ENCODE results near the gene DISP2.
A peak's percentile ranks its signal among the peaks of the same experiment; 100 is the strongest.

The DISP2 gene

DNA sequence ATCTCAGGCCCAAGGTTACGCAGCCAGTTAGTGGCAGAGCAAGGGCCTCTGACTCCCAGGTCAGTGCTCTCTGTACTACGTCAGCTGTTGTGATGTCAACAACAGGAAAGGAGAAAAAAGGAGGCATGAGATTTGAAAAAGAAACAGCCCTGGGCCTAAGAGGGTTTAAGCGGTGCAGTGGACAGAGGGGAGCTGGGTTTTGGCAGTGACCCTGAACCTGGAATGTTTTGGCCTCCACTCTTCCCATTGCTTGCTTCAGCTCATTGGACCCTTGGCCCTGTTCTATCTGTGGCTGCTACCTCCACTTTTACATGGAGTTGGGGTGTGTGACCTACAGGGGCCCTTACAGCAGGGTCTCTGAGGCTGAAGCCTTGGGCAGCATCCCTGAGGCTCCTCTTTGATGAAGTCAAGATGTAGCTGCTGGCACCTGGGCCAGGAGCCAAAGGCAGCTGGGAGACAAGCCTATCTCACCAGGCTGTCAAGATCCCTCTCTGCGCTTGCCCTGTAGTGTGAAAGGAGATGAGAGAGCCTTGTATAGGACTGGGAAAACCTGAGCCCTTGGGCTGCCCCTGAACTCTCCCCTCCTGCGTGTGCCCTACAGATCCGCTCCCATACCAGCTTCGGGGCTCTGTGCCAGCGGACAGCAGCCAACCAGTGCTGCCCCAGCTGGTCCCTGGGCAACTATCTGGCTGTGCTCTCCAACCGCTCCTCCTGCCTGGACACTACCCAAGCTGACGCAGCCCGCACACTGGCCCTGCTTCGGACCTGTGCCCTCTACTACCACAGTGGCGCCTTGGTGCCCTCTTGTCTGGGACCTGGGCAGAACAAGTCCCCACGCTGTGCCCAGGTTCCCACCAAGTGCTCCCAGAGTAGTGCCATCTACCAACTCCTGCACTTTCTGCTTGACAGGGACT is 8.7 kb downstream of the DISP2 start:
- DNase-seq = no peak

DNA sequence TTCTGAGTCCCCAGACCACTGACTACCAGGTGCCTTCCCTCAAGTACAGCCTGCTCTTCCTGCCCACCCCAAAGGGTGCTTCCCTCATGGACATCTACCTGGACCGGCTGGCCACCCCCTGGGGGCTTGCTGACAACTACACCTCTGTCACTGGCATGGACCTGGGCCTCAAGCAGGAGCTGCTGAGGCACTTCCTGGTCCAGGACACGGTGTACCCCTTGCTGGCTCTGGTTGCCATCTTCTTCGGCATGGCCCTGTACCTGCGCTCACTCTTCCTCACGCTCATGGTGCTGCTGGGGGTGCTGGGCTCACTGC is 9.3 kb downstream of the DISP2 start:
- no peak for DNase-seq

DNA sequence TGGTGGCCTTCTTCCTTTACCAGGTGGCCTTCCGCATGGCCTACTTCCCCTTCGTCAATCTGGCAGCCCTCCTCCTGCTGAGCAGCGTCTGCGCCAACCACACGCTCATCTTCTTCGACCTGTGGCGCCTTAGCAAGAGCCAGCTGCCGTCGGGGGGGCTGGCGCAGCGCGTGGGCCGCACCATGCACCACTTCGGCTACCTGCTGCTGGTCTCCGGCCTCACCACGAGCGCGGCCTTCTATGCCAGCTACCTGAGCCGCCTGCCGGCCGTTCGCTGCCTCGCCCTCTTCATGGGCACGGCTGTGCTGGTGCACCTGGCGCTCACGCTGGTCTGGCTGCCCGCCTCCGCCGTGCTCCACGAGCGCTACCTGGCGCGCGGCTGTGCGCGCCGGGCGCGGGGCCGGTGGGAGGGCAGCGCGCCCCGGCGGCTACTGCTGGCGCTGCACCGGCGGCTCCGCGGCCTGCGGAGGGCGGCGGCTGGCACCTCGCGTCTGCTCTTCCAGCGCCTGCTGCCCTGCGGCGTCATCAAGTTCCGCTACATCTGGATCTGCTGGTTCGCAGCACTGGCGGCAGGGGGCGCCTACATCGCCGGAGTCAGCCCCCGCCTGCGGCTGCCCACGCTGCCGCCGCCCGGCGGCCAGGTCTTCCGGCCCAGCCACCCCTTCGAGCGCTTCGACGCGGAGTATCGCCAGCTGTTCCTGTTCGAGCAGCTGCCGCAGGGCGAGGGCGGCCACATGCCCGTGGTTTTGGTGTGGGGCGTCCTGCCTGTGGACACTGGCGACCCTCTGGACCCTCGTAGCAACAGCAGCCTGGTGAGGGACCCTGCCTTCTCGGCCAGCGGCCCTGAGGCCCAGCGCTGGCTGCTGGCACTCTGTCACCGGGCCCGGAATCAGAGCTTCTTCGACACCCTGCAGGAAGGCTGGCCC is 9.9 kb downstream of the DISP2 start:
- DNase-seq = peak; percentile 93

DNA sequence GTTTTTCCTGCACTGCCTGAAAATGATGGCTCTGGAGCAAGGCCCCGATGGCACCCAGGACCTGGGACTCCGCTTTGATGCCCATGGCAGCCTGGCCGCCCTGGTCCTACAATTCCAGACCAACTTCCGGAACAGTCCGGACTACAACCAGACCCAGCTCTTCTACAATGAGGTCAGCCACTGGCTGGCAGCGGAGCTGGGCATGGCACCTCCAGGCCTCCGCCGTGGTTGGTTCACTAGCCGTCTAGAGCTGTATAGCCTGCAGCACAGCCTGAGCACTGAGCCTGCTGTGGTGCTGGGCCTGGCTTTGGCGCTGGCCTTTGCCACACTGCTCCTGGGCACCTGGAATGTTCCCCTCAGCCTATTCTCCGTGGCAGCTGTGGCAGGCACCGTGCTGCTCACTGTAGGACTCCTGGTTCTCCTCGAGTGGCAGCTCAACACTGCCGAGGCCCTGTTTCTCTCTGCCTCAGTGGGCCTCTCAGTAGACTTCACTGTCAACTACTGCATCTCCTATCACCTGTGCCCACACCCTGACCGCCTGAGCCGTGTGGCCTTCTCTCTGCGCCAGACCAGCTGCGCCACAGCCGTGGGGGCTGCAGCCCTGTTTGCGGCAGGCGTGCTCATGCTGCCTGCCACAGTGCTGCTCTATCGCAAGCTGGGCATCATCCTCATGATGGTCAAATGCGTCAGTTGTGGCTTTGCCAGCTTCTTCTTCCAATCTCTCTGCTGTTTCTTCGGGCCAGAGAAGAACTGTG is 10.9 kb downstream of the DISP2 start:
- no peak for DNase-seq

DNA sequence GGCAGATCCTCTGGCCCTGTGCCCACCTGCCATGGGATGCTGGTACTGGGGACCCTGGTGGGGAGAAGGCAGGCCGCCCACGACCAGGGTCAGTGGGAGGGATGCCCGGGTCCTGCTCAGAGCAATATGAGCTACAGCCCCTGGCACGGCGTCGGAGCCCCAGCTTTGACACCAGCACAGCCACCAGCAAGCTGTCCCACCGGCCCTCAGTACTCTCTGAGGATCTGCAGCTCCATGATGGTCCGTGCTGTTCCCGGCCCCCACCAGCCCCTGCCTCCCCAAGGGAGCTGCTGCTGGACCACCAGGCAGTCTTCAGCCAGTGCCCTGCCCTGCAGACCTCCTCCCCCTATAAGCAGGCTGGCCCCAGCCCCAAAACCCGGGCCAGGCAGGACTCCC is 11.5 kb downstream of the DISP2 start:
- no peak for DNase-seq

DNA sequence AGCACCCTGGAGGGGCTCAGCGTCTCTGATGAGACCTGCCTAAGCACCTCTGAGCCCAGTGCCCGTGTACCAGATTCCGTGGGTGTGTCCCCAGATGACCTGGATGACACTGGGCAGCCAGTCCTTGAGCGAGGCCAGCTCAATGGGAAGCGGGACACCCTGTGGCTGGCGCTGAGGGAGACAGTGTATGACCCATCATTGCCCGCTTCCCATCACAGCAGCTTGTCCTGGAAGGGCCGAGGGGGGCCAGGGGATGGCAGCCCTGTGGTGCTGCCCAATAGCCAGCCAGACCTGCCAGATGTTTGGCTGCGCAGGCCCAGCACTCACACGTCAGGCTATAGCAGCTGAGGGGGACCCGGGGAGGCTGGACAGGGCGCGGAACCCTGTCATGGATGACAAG is 12.0 kb downstream of the DISP2 start:
- DNase-seq = no peak

DNA sequence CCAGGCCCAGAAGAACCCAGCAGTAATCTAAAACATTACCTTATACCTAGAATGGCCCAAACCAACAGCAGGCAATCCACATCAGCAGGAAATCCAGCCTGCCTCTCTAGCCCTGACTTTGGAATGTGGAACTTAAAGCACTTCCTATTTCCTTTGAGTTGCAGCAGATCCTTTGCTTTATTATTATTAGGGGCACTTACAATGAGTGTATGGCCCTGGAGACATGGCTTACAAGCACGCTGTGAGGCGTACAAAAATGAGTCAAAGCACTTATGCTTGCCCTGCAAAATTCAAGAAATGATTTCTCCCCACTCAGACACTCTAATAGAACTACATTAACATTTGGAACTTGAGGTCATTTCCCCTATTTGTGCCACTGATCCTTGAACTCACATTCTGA is 15.0 kb downstream of the DISP2 start:
- DNase-seq = no peak

DNA sequence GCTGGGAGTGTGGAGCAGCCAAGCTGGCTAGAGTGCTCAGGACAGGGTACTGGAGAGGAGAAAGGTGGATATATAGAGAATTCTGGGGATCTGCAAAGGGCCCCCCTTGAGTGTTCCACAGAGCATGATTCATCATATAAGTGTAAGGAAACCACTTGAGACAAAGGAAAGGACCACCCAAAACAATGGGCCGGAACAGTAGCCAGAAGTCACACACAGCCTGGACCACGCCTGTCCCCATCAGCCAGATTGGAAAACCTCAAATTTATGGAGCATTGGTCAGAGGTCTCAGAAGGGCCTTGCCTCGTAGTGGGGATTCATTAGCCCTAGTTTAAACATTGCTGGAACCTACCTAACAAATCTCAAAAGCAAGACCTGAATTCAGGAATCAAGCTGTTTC is 19.6 kb downstream of the DISP2 start:
- no peak for DNase-seq

DNA sequence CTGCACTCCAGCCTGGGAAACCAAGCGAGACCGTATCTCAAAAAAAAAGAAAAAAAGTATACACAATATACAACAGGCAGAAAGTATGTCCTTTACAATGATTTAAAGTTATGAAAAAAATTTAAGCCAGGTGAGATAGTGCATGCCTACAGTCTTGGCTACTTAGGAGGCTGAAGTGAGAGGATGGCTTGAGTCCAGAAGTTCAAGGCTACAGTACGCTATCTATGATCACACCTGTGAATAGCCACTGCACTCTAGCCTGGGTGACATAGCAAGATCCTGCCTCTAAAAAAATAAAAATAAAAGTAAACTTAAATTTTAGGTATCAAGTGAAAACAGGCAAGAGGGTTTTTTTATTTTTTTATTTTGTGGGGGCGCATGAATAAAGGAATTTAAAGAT is 21.4 kb downstream of the DISP2 start:
- no peak for DNase-seq

DNA sequence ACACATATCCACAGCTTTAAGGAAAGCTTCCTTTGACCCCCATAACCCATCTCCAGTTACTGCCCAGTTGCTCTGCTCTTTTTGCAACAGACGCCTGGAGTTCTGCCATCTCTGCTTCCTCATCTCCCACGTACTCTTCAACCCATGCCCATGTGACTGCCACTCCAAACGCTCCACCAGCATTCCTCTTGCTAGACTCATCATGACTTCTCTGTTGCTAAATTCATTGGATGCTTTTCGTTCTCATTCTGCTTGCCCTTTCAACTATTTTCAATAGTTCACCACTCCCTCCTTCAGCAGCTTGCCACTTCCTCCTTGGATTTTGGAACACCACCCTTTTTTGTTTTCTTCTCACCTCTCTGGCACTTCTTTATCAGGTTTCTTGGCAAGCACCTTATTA is 21.8 kb downstream of the DISP2 start:
- no peak for DNase-seq

DNA sequence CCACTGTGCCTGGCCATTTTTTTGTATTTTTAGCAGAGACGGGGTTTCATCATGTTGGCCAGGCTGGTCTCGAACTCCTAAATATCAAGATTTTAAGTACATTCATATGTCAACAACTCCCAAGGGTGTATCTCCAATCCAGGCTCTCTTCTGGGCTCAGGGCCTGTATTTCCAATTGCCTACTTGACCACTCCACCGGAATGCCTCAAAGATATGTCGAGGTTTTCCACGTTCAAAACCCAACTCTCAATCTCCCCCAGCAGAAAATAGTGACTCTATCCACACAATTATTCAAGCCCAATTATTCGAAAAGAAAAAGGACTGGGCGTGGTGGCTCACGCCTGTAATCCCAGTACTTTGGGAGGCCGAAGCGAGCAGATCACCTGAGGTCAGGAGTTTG is 22.6 kb downstream of the DISP2 start:
- no peak for DNase-seq

DNA sequence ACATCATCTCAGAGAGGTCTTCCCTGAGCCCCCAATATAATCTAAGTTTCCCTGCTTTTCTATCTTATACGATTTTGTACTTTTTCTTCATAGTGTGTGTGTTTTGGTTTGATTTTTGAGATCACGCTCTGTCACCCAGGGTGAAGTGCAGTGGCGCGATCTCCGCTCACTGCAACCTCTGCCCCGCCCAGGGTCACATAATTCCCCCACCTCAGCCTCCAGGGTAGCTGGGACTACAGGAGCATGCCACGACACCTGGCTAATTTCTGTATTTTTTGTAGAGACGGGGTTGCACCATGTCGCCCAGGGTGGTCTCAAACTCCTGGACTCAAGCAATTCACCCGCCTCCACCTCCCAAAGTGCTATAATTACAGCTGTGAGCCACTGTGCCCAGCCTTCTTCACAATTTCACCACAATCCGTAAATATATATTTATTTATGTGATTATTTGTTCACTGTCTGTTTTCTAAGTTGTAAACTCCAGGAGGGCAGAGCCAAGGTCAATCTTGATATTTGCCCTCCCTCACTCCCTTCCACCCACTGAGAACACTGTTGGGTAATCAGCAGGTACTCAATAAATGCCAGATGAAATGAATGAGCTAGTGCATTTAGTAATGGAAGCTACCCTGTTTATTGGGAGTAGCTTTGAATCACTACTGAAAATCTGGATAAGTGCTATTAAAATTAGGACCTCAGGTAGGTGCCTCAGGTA is 24.0 kb downstream of the DISP2 start:
- no peak for DNase-seq

DNA sequence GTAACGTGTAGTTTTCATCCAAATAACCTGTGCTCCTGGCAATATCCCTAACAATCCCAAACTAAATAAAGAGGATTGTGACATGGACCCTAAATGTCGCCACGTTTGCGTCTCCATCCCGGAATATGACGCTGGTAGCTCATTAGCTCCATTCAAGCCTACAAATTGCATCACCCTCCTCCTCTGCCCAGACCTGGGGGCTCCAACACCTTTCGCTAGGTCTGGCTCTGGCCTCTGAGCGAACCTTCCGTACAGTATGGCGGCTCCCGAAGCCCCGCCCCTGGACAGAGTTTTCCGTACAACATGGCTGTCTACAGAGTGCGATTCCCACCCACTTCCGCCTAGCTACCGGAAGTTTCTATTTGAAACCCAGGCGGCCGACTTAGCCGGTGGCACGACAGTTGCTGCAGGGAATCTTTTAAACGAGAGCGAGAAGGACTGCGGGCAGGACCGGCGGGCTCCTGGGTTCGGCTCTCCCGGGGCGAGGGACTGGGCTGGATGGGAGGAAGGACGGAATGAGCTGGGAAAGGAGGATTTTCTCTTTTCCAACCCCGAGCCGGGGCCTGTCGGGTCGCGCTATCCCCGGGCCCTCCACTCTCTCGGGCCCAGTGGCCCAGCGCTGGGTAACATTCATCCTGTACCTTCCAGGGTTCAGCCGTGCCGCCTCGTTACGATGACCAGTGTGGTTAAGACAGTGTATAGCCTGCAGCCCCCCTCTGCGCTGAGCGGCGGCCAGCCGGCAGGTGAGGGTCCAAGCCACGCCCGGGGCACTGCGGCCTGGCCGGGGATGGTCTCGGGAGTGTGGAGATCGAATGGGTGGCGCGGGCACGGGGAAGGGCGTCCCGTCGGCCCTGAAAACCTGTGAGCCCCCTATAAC is 24.8 kb downstream of the DISP2 start, which contains the start of gene KNSTRN:
Gene KNSTRN (plus strand): TSS at position 142 of the 877 bp plus-strand sequence. CDS start 115 bp downstream, at position 257.
- peak; percentile 94 for DNase-seq

DNA sequence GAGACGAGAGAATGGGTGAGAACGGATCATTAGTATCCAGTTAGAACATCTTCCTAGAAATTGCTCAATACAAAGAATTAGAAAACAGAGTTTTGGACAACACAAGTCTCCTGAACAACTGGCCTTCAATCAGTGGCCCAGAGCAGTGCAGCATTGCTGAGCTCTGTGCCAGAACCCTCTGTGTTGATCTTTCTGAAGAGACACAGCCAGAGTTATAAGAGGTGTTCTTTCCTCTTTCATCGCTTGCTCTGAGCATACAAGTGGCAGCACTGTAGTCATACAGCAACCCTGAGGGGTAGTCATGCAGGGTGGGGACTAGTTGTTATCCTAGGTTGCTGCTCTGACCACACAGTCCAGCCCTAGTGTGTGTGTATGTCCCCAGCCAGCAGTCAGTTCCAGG is 28.5 kb downstream of the DISP2 start:
- DNase-seq = no peak

DNA sequence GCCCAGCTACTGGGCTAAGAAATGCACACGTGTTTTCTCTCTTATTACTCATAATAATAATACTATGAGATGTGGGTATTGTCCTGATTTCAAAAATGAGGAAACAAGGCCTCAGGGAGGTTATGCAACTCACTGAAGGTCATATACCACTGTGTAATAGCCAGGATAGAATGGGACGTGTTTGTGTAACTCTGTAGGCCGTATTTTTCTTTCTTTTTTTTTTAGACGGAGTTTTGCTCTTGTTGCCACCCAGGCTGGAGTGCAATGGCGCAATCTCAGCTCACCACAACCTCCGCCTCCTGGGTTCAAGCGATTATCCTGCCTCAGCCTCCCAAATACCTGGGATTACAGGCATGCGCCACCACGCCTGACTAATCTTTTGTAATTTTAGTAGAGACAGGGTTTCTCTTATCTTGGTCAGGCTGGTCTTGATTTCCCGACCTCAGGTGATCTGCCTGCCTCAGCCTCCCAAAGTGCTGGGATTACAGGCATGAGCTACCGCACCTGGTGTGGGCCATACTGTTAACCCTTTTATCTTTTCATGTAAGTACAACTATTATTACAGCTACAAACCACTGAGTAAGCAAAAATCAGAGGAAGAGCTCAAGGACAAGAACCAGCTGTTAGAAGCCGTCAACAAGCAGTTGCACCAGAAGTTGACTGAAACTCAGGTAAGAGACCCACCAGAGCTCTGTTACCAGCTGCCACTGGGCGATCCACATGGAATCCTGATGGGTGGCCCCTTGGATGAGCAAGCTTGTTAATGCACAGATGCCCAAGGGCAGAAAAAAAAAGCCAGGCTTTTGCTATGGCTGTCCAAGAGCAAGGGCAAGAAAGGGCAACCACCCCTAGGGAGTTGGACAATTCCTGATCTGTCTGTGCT is 31.2 kb downstream of the DISP2 start:
- no peak for DNase-seq

DNA sequence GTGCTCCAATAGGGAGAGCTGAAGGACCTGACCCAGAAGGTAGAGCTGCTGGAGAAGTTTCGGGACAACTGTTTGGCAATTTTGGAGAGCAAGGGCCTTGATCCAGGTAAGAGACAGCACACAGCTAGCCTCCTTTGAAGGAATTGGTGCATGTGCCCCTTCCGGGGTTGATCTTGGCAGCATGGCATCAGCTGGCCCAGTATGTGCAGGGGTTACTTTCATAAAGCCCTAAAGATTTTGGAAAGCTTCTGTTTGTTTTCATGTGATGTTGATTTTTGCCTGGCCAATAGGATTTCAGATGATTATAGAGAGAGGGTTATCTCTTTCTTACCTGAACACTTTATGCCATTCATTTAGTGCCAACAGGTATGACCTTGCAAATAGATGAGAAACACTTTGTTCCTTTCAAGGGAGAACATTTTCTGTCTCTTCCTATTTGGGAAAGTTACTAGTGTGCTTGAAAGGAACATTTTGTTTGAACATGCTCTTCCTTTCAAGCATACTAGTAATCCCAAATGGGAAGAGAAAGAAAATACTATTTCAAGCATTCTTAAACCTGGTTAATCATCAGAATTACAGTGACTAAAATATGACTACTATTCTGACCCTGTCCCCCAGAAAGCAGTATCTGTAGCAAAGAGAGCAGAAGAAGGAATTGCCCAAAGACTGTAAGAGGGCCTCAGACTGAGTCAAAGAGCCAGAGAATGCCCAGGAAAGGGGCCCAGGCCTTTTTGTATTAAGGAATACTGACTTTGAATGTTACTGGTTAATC is 32.0 kb downstream of the DISP2 start:
- no peak for DNase-seq

DNA sequence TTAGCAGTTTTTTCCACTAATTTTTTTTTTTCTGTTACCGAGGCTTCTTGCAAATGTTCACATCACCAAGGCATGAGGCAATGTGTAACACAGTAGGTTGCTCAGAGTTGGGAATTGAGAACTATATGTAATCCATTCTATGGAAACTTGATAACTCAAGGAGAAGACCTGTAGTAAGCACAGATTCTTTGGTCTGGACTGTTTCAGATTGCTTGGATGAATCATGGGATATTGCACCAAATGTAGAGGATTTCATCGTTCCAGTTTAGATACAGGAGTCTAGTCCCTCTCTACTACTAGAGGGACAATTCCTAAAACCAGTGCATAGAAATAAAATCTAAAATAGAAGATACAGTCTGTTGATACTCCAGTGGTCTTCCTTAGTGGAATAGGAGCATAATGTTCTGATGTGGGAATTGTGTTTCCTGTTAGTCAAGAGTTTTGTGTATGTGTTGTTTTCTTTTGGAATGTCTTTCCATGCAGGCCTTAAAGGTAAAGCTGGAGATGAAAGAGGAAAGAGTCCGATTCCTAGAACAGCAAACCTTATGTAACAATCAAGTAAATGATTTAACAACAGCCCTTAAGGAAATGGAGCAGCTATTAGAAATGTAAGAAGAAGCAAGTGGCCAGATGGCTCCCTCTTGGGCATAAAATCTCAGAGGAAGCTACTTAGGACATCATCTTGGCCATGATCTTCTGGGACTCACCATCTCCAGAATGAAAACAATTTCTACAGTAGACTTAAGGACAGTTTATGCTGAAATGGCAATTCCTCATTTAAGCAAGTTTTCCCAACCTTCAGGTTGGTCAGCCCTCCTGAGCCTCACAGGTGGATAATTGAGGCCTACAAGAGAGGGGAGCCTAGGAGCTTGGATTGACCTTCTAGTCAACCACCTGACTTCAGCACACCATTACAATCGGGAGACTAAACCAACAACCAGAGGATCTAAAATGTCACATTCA is 35.2 kb downstream of the DISP2 start:
- no peak for DNase-seq

DNA sequence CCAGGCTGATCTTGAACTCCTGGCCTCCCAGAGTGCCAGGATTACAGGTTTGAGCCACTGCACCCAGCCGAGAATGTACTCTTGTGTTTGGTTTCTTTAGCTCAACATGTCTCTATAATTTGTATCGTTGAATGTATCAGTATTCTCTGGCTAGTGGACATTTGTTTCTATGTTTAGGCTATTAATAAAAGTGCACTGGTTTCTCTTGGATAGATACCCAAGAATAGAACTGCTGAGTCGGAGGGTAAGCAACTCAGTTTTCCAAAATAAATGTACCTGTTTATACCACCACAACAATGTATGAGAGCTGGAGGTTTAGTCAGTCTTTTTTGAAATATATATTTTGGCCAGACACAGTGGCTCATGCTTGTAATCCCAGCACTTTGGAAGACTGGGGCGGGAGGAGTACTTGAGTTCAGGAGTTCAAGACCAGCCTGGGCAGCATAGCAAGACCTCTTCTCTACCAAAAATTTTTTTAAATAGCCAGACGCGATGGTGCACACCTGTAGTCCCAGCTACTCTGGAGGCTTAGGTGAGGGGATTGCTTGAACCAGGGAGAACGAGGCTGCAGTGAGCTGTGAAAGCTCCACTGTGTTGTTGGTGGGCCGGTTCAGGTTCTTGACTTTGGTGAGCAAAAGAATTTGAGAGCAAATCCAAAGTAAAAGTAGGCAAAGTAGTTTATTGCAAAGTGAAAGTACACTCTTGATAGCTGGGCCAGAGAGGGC is 39.8 kb downstream of the DISP2 start:
- DNase-seq = peak; percentile 10

All from CD4-positive, alpha-beta T cell treated with Interleukin-12 subunit alpha and Interleukin-12 subunit beta, for 1 hour (primary cell).